Keratinocyte (primary cell): Measurements from ENCODE around the gene SORBS1.

Source experiments
- EZH2 ChIP-seq: IDR thresholded peaks from one replicate; pipeline ENCODE4 v1.6.1; 2012; ENCODE audit warnings: inconsistent platforms, mild to moderate bottlenecking, low read length, moderate library complexity
- TF ChIP-seq, protein P1 (sequence below), 3 experiments: IDR thresholded peaks in 1 of 3; conservative IDR thresholded peaks in 1 of 3; optimal IDR thresholded peaks in 1 of 3; 2 replicates in 2 of 3; 3 replicates in 1 of 3; pipeline versions ENCODE3 to v1.5.1; 2011; ENCODE audit warnings: low read length in 3 of 3, mild to moderate bottlenecking in 3 of 3, moderate library complexity in 2 of 3, control low read depth in 1 of 3, inconsistent platforms in 1 of 3; ENCODE audit not compliant: insufficient read depth in 2 of 3; ENCODE audit errors: extremely low read depth in 1 of 3

DNA sequence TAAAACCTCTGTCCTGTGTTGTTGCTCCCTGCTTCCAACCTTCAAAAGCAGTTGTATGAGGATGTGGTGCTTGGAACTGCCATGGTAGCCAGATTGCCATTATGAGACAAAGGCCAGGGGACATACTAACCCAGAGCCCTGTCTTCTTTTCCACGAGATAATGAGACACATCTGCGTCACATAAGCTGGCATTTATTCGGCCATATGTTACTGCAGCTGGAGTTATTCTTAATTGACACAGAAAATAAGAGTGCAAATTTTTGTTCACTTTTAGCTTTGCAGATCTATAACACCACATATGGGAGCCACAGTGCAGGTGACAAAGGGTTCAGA lies 254.9 kb downstream of the SORBS1 start:
- TF ChIP-seq, protein P1, sequence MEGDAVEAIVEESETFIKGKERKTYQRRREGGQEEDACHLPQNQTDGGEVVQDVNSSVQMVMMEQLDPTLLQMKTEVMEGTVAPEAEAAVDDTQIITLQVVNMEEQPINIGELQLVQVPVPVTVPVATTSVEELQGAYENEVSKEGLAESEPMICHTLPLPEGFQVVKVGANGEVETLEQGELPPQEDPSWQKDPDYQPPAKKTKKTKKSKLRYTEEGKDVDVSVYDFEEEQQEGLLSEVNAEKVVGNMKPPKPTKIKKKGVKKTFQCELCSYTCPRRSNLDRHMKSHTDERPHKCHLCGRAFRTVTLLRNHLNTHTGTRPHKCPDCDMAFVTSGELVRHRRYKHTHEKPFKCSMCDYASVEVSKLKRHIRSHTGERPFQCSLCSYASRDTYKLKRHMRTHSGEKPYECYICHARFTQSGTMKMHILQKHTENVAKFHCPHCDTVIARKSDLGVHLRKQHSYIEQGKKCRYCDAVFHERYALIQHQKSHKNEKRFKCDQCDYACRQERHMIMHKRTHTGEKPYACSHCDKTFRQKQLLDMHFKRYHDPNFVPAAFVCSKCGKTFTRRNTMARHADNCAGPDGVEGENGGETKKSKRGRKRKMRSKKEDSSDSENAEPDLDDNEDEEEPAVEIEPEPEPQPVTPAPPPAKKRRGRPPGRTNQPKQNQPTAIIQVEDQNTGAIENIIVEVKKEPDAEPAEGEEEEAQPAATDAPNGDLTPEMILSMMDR (optimal IDR thresholded peaks at IDR 0.05 in 1 of 3, IDR thresholded peaks at IDR 0.05 in 1 of 3, conservative IDR thresholded peaks at IDR 0.05 in 1 of 3; ENCODE audit: extremely low read depth in 1 of 3, insufficient read depth in 2 of 3, low read length in 3 of 3) = no peak
- TF ChIP-seq EZH2 = no peak
